H9 (cell line): ENCODE data around the gene LRMDA. TPM values are rescaled to one million over a fixed set of nuclear protein-coding genes. Genes with fewer than 3 reads are reported as not detected.

ENCODE experiments used
- DNase-seq: peaks from one replicate; pipeline ENCODE4 v3.0.0-alpha.2; 2017
- H2AFZ ChIP-seq: one replicate; pipeline ENCODE4 v1.6.1; 2013; ENCODE audit warnings: mild to moderate bottlenecking, low read length, control low read depth, moderate library complexity
- H2AK5ac ChIP-seq: 2 replicates; pipeline ENCODE4 v1.6.1; 2013; ENCODE audit warnings: low read length, control low read depth, mixed read lengths; ENCODE audit not compliant: insufficient read length
- H2BK120ac ChIP-seq: one replicate; pipeline ENCODE4 v1.6.1; 2013; ENCODE audit warnings: low read depth, mild to moderate bottlenecking, low read length, control low read depth, inconsistent platforms; ENCODE audit not compliant: poor library complexity, severe bottlenecking
- H2BK12ac ChIP-seq: 2 replicates; pipeline ENCODE4 v1.6.1; 2013; ENCODE audit warnings: low read length, control low read depth, mixed read lengths, low read depth; ENCODE audit not compliant: insufficient read length
- H2BK15ac ChIP-seq: 2 replicates; pipeline ENCODE4 v1.6.1; 2013; ENCODE audit warnings: low read depth, low read length, control low read depth
- H2BK20ac ChIP-seq: one replicate; pipeline ENCODE4 v1.6.1; 2013; ENCODE audit warnings: low read depth, mild to moderate bottlenecking, low read length, control low read depth, inconsistent platforms; ENCODE audit not compliant: poor library complexity, severe bottlenecking
- H2BK5ac ChIP-seq: 2 replicates; pipeline ENCODE4 v1.6.1; 2013; ENCODE audit warnings: low read length, control low read depth, mixed read lengths; ENCODE audit not compliant: insufficient read length
- H3K14ac ChIP-seq: 2 replicates; pipeline ENCODE4 v1.6.1; 2013; ENCODE audit warnings: low read length, control low read depth; ENCODE audit not compliant: insufficient read depth
- H3K18ac ChIP-seq: 2 replicates; pipeline ENCODE4 v1.6.1; 2013; ENCODE audit warnings: low read depth, mild to moderate bottlenecking, mixed read lengths, low read length, control low read depth; ENCODE audit not compliant: insufficient read length
- H3K23ac ChIP-seq: 2 replicates; pipeline ENCODE4 v1.6.1; 2013; ENCODE audit warnings: low read length, control low read depth, mixed read lengths, low read depth; ENCODE audit not compliant: insufficient read length
- H3K23me2 ChIP-seq: 2 replicates; pipeline ENCODE4 v1.6.1; 2013; ENCODE audit warnings: low read depth, mild to moderate bottlenecking, mixed read lengths, low read length, control low read depth; ENCODE audit not compliant: insufficient read length, poor library complexity, severe bottlenecking
- H3K27ac ChIP-seq: 2 replicates; pipeline ENCODE4 v1.5.1; 2013; ENCODE audit warnings: low read length, control low read depth, mixed read lengths, low read depth; ENCODE audit not compliant: insufficient read length
- H3K27me3 ChIP-seq: 2 replicates; pipeline ENCODE4 v1.6.1; 2013; ENCODE audit warnings: low read length, control low read depth, inconsistent platforms; ENCODE audit not compliant: insufficient read depth
- H3K4ac ChIP-seq: 2 replicates; pipeline ENCODE4 v1.6.1; 2013; ENCODE audit warnings: low read depth, mild to moderate bottlenecking, control low read depth, inconsistent platforms, low read length, moderate library complexity
- H3K4me1 ChIP-seq: 2 replicates; pipeline ENCODE4 v1.6.1; 2013; ENCODE audit warnings: low read length, control low read depth, inconsistent platforms; ENCODE audit not compliant: insufficient read depth
- H3K4me2 ChIP-seq: 2 replicates; pipeline ENCODE4 v1.6.1; 2013; ENCODE audit warnings: low read length, control low read depth, mixed read lengths; ENCODE audit not compliant: insufficient read length, insufficient read depth
- H3K56ac ChIP-seq: 2 replicates; pipeline ENCODE4 v1.6.1; 2013; ENCODE audit warnings: low read depth, mild to moderate bottlenecking, mixed read lengths, low read length, control low read depth; ENCODE audit not compliant: insufficient read length
- H3K79me1 ChIP-seq: 2 replicates; pipeline ENCODE4 v1.6.1; 2013; ENCODE audit warnings: low read depth, mild to moderate bottlenecking, moderate library complexity, low read length, control low read depth, inconsistent platforms; ENCODE audit not compliant: insufficient read depth, poor library complexity, severe bottlenecking
- H3K79me2 ChIP-seq: 2 replicates; pipeline ENCODE4 v1.6.1; 2013; ENCODE audit warnings: low read length, control low read depth, inconsistent platforms; ENCODE audit not compliant: insufficient read depth
- H3K9ac ChIP-seq: 2 replicates; pipeline ENCODE4 v1.6.1; 2013; ENCODE audit warnings: low read length, control low read depth, mixed read lengths; ENCODE audit not compliant: insufficient read length; ENCODE audit errors: extremely low read depth
- H3K9me3 ChIP-seq: one replicate; pipeline ENCODE4 v1.6.1; 2013; ENCODE audit warnings: low read depth, low read length, inconsistent platforms; ENCODE audit not compliant: control insufficient read depth
- H3T11ph ChIP-seq: one replicate; pipeline ENCODE4 v1.6.1; 2013; ENCODE audit warnings: mild to moderate bottlenecking, low read length, control low read depth, inconsistent platforms
- H4K20me1 ChIP-seq: one replicate; pipeline ENCODE4 v1.6.1; 2013; ENCODE audit not compliant: control insufficient read depth, insufficient read length, insufficient read depth
- H4K5ac ChIP-seq: 2 replicates; pipeline ENCODE4 v1.6.1; 2013; ENCODE audit warnings: low read depth, mild to moderate bottlenecking, mixed read lengths, low read length, control low read depth; ENCODE audit not compliant: insufficient read length
- H4K8ac ChIP-seq: replicated peaks from 2 replicates; pipeline ENCODE4 v1.6.1; 2013; ENCODE audit warnings: low read length, control low read depth, mixed read lengths, low read depth; ENCODE audit not compliant: insufficient read length
- H4K91ac ChIP-seq: 2 replicates; pipeline ENCODE4 v1.6.1; 2013; ENCODE audit warnings: low read depth, mild to moderate bottlenecking, moderate library complexity, mixed read lengths, low read length, control low read depth; ENCODE audit not compliant: insufficient read length
- H3K27ac Mint-ChIP-seq, 3 experiments: 2 replicates in 2 of 3; 3 replicates in 1 of 3; pipeline ENCODE4 v1.8.0; 2020 to 2021; ENCODE audit warnings: mixed read lengths in 3 of 3, mild to moderate bottlenecking in 1 of 3, moderate library complexity in 1 of 3
- H3K27me3 Mint-ChIP-seq: 2 replicates; pipeline ENCODE4 v1.8.0; 2021; ENCODE audit warnings: low read depth, mild to moderate bottlenecking, moderate library complexity, mixed read lengths
- H3K36me3 Mint-ChIP-seq, 3 experiments: 2 replicates in 2 of 3; 3 replicates in 1 of 3; pipeline ENCODE4 v1.8.0; 2020 to 2021; ENCODE audit warnings: low read depth in 3 of 3, mixed read lengths in 3 of 3; ENCODE audit not compliant: insufficient read depth in 1 of 3
- H3K4me1 Mint-ChIP-seq, 2 experiments: 2 replicates each; pipeline ENCODE4 v1.8.0; 2020; ENCODE audit warnings: mixed read lengths in 2 of 2
- H3K4me3 Mint-ChIP-seq, 2 experiments: 2 replicates in 1 of 2; 3 replicates in 1 of 2; pipeline ENCODE4 v1.8.0; 2020 to 2021; ENCODE audit warnings: mild to moderate bottlenecking in 2 of 2, mixed read lengths in 2 of 2, moderate library complexity in 1 of 2
- H3K9me3 Mint-ChIP-seq, 2 experiments: 2 replicates in 1 of 2; 3 replicates in 1 of 2; pipeline ENCODE4 v1.8.0; 2020; ENCODE audit warnings: mild to moderate bottlenecking in 2 of 2, mixed read lengths in 2 of 2, moderate library complexity in 1 of 2
- CTCF ChIP-seq: fragments of 200-600 bp; sonication (generic); conservative IDR thresholded peaks from 3 replicates; pipeline ENCODE4 v1.8.0; 2021; ENCODE audit warnings: antibody characterized with exemption, mild to moderate bottlenecking
- WGBS: extraction: QIAGEN DNeasy Blood & Tissue Kit; methylation state at CpG from one replicate; pipeline ENCODE4 v1.1.7; 2013; ENCODE audit warnings: missing lambda C conversion rate, low lambda C conversion rate, mixed read lengths; ENCODE audit not compliant: insufficient read length; ENCODE audit errors: extremely low coverage; 5-methylcytosine and 5-hydroxymethylcytosine counted together
- total RNA-seq: library from RNA; stranded (reverse); gene quantifications from 2 replicates; pipeline ENCODE4 v1.2.1, GENCODE V29; 2021

The LRMDA gene
- total RNA-seq, 1 experiment from 2014 or later, result 1.8 TPM

DNA sequence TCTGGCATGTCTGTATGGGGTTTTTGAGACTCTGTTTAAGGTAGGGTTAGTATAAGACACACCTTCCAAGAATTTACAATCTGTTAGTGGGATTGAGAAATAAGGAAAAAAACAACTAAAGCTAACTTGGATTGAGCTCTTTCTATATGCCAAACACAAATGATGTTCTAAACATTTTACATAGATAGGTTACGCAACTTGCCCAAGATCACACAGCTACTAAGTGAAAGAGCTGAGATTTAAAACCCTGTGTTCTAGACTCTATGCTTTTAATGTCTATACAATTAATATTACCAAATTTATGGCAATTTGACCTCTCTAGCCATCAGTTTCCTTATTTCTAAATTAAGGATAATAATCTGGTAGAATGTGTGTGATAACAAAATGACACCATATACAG is 1056.2 kb downstream of the LRMDA start:
- Histone ChIP-seq H2BK5ac (no peak overlapping the region), H3K23ac (no peak overlapping the region), H3K9me3 (no peaks in the 10 kb centered on the region), H2AK5ac (no peak overlapping the region), H3K79me1 (no peaks in the 10 kb centered on the region), H4K91ac (no peak overlapping the region), H3K4me1 (no peaks in the 10 kb centered on the region), H3K18ac (no peak overlapping the region), H3K27ac (no peak overlapping the region), H3K23me2 (no peaks in the 10 kb centered on the region), H3K27me3 (no peaks in the 10 kb centered on the region), H2BK15ac (no peak overlapping the region), H2AFZ (no peak overlapping the region), H3K9ac (no peak overlapping the region), H2BK120ac (no peak overlapping the region), H2BK20ac (no peak overlapping the region), H3K56ac (no peak overlapping the region), H4K5ac (no peak overlapping the region), H3K4me2 (no peak overlapping the region), H3K14ac (no peak overlapping the region), H3T11ph (no peak overlapping the region), H3K79me2 (no peaks in the 10 kb centered on the region), H2BK12ac (no peak overlapping the region), H3K4ac (no peak overlapping the region), H4K8ac (no peak overlapping the region), H4K20me1 (no peaks in the 10 kb centered on the region)
- Mint-ChIP-seq H3K36me3 (peaks cover 0 to 11% (median 2%) of the 10 kb centered on the region in 3 experiments; a peak in 3 of 7 replicates), H3K4me1 (no peaks in the 10 kb centered on the region), H3K4me3 (no peak overlapping the region), H3K9me3 (peaks cover 4 to 14% of the 10 kb centered on the region in 2 experiments; a peak in 3 of 5 replicates), H3K27ac (no peak overlapping the region), H3K27me3 (peaks cover 4% of the 10 kb centered on the region)
- DNase-seq, result no peak
- TF ChIP-seq CTCF, result no peak
- WGBS, result no CpG with 5 or more reads among the region's 1 CpG
